Endodermal cell (in vitro differentiated cells): ENCODE data around the gene STOML2. TPM values are rescaled to one million over a fixed set of nuclear protein-coding genes. Genes with fewer than 3 reads are reported as not detected.

Experiments
- DNase-seq: peaks from one replicate; pipeline ENCODE4 v3.0.0-alpha.2; 2017
- H3K27ac ChIP-seq: 2 replicates; pipeline ENCODE4 v1.5.1; 2013; ENCODE audit warnings: mild to moderate bottlenecking, low read depth, low read length, moderate library complexity
- H3K27me3 ChIP-seq: 2 replicates; pipeline ENCODE4 v1.6.1; 2013; ENCODE audit warnings: mild to moderate bottlenecking, low read length, moderate library complexity; ENCODE audit not compliant: insufficient read depth, control insufficient read depth, poor library complexity, severe bottlenecking
- H3K36me3 ChIP-seq: 2 replicates; pipeline ENCODE4 v1.7.0; 2013; ENCODE audit warnings: mild to moderate bottlenecking, low read length, moderate library complexity; ENCODE audit not compliant: control insufficient read depth, insufficient read depth
- H3K4me1 ChIP-seq: one replicate; pipeline ENCODE4 v1.7.0; 2013; ENCODE audit warnings: low read length; ENCODE audit not compliant: control insufficient read depth, insufficient read depth
- H3K4me3 ChIP-seq: 2 replicates; pipeline ENCODE4 v1.5.1; 2013; ENCODE audit warnings: mild to moderate bottlenecking, low read length, moderate library complexity
- H3K9ac ChIP-seq: 2 replicates; pipeline ENCODE4 v1.6.1; 2013; ENCODE audit warnings: mild to moderate bottlenecking, low read length, moderate library complexity; ENCODE audit not compliant: poor library complexity, severe bottlenecking; ENCODE audit errors: extremely low read depth
- H3K9me3 ChIP-seq: 2 replicates; pipeline ENCODE4 v1.6.1; 2013; ENCODE audit warnings: mild to moderate bottlenecking, low read length, moderate library complexity; ENCODE audit not compliant: control insufficient read depth
- H3K27ac Mint-ChIP-seq: 2 replicates; pipeline ENCODE4 v1.8.0; 2020; ENCODE audit warnings: mixed read lengths
- H3K27me3 Mint-ChIP-seq: 2 replicates; pipeline ENCODE4 v1.8.0; 2021; ENCODE audit warnings: mild to moderate bottlenecking, mixed read lengths; ENCODE audit not compliant: insufficient read depth
- H3K36me3 Mint-ChIP-seq: 2 replicates; pipeline ENCODE4 v1.8.0; 2020; ENCODE audit warnings: low read depth, mixed read lengths
- H3K4me1 Mint-ChIP-seq: 2 replicates; pipeline ENCODE4 v1.8.0; 2020; ENCODE audit warnings: mixed read lengths
- H3K4me3 Mint-ChIP-seq: 2 replicates; pipeline ENCODE4 v1.8.0; 2020; ENCODE audit warnings: mild to moderate bottlenecking, moderate library complexity, mixed read lengths
- H3K9me3 Mint-ChIP-seq: 2 replicates; pipeline ENCODE4 v1.8.0; 2020; ENCODE audit warnings: mild to moderate bottlenecking, mixed read lengths
- CTCF ChIP-seq: fragments of 200-600 bp; sonication (generic); conservative IDR thresholded peaks from 2 replicates; pipeline ENCODE4 v1.5.0; 2021; ENCODE audit warnings: antibody characterized with exemption, mild to moderate bottlenecking
- WGBS, 2 experiments: methylation state at CpG; one replicate each; pipeline versions ENCODE4 v1.1.5 to v1.1.7; 2013; ENCODE audit warnings: missing lambda C conversion rate in 2 of 2, mixed read lengths in 1 of 2; ENCODE audit not compliant: insufficient coverage in 1 of 2, insufficient read length in 1 of 2; 5-methylcytosine and 5-hydroxymethylcytosine counted together
- total RNA-seq, 2 donors: library from RNA; stranded (reverse); fragmentation: NEBNext Ultra II Directional in 1 of 2; extraction: Animal tissue kit (Norgen Biotek cat#: 25700) in 1 of 2; gene quantifications; 2 replicates in 1 of 2; 3 replicates in 1 of 2; pipeline ENCODE4 v1.2.1, GENCODE V29; 2021

The STOML2 gene
- total RNA-seq, 2 donors from 2014 or later, result 158 to 201 TPM

- peak; percentile 100 for DNase-seq
- TF ChIP-seq CTCF, result no peak
- H3K4me1 ChIP-seq, result peaks cover 7% of the 10 kb centered on the region
- Mint-ChIP-seq H3K9me3 (no peaks in the 10 kb centered on the region), H3K36me3 (peaks cover 4% of the 10 kb centered on the region), H3K4me1 (peaks cover 32% of the 10 kb centered on the region), H3K27me3 (no peaks in the 10 kb centered on the region), H3K27ac (peak within 1 kb of the TSS; percentile 93), H3K4me3 (peak within 1 kb of the TSS; percentile 76)
- WGBS, 2 experiments, result 0% methylated on average over 11 to 54 of the region's 54 CpGs
- peak within 1 kb of the TSS; percentile 75 for H3K9ac ChIP-seq
- H3K4me3 ChIP-seq, result peak within 1 kb of the TSS; percentile 96
- peak within 1 kb of the TSS; percentile 96 for H3K27ac ChIP-seq
- no peaks in the 10 kb centered on the region for H3K36me3 ChIP-seq
- H3K27me3 ChIP-seq, result no peaks in the 10 kb centered on the region
- H3K9me3 ChIP-seq, result no peaks in the 10 kb centered on the region
Observed at GRCh38 chr9:35115680-35116538, 13.0 kb upstream of the STOML2 start, which contains the start of gene ATOSB. ATOSB (minus strand) TSS chr9:35115862; CDS start chr9:35108274, 7,588 bp downstream.

- Mint-ChIP-seq H3K4me1 (peaks cover 40% of the 10 kb centered on the region), H3K27ac (peak overlapping the region; percentile 93), H3K9me3 (no peaks in the 10 kb centered on the region), H3K4me3 (peak overlapping the region; percentile 76), H3K27me3 (no peaks in the 10 kb centered on the region), H3K36me3 (peaks cover 4% of the 10 kb centered on the region)
- no peak for TF ChIP-seq CTCF
- H3K4me3 ChIP-seq, result peak overlapping the region; percentile 96
- H3K9me3 ChIP-seq, result no peaks in the 10 kb centered on the region
- 32 to 83% methylated on average over 1 to 11 of the region's 12 CpGs for WGBS, 2 experiments
- peak overlapping the region; percentile 96 for H3K27ac ChIP-seq
- H3K4me1 ChIP-seq, result peaks cover 7% of the 10 kb centered on the region
- no peaks in the 10 kb centered on the region for H3K27me3 ChIP-seq
- no peaks in the 10 kb centered on the region for H3K36me3 ChIP-seq
- DNase-seq, result peak; percentile 71
- peak overlapping the region; percentile 75 for H3K9ac ChIP-seq
Observed at GRCh38 chr9:35114840-35115628, 12.1 kb upstream of the STOML2 start.

- Histone ChIP-seq H3K9ac (peak overlapping the region; percentile 75), H3K36me3 (no peaks in the 10 kb centered on the region), H3K27me3 (no peaks in the 10 kb centered on the region), H3K4me1 (peaks cover 12% of the 10 kb centered on the region), H3K4me3 (peak overlapping the region; percentile 96), H3K9me3 (no peaks in the 10 kb centered on the region), H3K27ac (peak overlapping the region; percentile 96)
- Mint-ChIP-seq H3K4me1 (peaks cover 45% of the 10 kb centered on the region), H3K4me3 (peak overlapping the region; percentile 76), H3K27me3 (no peaks in the 10 kb centered on the region), H3K27ac (peak overlapping the region; percentile 93), H3K36me3 (peaks cover 4% of the 10 kb centered on the region), H3K9me3 (no peaks in the 10 kb centered on the region)
- WGBS, 2 experiments, result 6% methylated on average over 5 of the region's 5 CpGs; no CpG with 5 or more reads in 1 of the 2 experiments
- DNase-seq, result peak; percentile 96
- no peak for TF ChIP-seq CTCF
Observed at GRCh38 chr9:35114113-35114839, 11.3 kb upstream of the STOML2 start.
